Sigmoid colon (tissue), 4 donors: Measurements from ENCODE around the gene IMPA2.

Source experiments
- CTCF ChIP-seq, 4 experiments: fragments of 450-650 bp in 3 of 4; fragments of 200-600 bp in 1 of 4; IDR thresholded peaks; one replicate each; pipeline ENCODE4 v1.5.1; 2016 to 2019; ENCODE audit warnings: antibody characterized with exemption in 4 of 4, mild to moderate bottlenecking in 3 of 4, moderate library complexity in 2 of 4
- EP300 ChIP-seq, 4 donors: sonication (generic); formaldehyde crosslinking; IDR thresholded peaks; one replicate each; pipeline ENCODE4 v1.6.1; 2017; ENCODE audit warnings: antibody characterized with exemption in 4 of 4

DNA sequence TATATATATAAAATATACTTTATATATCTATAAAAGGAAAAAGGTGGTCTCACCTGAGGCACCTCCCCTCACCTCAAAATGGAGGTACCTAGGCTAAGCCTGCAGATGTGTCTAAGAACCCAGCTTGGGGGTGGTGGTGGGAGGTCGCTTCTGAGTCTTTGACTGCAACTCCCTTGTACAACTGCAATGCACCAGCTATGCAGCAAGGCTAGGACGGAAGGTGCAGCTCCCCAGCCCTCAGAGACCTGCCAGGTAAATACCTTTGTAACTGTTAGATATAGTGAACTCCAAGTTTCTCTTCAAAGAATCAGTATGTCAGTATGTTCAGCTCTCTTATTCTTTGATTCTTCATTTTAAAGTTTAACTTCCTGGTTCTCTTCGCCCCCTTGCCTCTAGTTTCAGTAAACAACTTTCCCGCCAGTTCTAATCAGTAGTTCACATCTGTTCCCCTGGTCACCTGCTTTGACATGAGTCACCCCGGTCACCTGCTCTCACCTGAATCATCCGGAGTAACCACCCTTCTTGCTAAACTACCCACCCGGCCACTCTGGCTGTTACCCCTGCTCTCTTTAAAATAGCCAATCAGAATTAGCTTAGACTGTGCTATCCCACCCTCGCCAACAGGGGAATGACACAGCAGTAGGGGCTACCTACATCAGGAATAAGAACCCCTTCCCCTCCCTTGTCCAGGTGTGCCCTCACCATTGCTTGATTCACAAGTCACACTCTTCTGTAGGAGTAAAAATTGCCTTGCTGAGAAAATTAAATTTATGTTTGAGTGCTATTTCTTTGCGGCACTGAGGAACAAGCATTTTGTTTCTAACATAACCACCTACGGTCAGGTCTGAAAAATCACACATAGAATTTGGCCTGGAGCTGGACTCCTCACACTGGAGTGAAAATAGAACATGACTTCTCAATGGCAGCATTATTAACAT is 24.7 kb upstream of the IMPA2 start:
- no peak for TF ChIP-seq EP300 (IDR thresholded peaks at IDR 0.05)
- TF ChIP-seq CTCF (IDR thresholded peaks at IDR 0.05): no peak
